ENCODE data around the gene GNA15. TPM values are rescaled to one million over a fixed set of nuclear protein-coding genes. Genes with fewer than 3 reads are reported as not detected.

GNA15 gene
- total and polyA plus RNA-seq, 9 donors, result 1.2 to 4.8 (median 1.4) TPM

DNA sequence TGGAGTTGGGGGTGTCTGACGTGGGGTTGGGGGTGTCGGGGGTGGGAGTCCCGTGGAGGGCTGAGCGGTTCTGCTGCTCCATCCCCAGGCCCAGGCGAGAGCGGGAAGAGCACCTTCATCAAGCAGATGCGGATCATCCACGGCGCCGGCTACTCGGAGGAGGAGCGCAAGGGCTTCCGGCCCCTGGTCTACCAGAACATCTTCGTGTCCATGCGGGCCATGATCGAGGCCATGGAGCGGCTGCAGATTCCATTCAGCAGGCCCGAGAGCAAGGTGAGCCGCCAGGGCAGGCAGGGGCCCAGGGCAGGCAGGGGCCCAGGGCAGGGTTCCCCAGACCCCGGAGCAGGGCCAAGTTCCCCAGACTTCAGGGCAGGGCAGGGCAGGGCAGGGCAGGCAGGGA, 12.7 kb downstream of the GNA15 start:
- no peak overlapping the region for H3K27ac ChIP-seq
- intact Hi-C loops (cut with DNase I), result no loop called here
- no peaks in the 10 kb centered on the region for H3K9me3 ChIP-seq
- H3K4me3 ChIP-seq, result no peak overlapping the region
- H3K27me3 ChIP-seq, result no peaks in the 10 kb centered on the region
- no peak for DNase-seq
- no peaks in the 10 kb centered on the region for H3K4me1 ChIP-seq (ENCODE audit: insufficient read depth)
- no peaks in the 10 kb centered on the region for H3K36me3 ChIP-seq
- 84 to 88% (median 86%) methylated on average over 18 to 20 of the region's 20 CpGs for WGBS, 3 donors
- TF ChIP-seq EP300 (IDR thresholded peaks at IDR 0.05) (no peak), POLR2A (IDR thresholded peaks at IDR 0.05) (no peak)

DNA sequence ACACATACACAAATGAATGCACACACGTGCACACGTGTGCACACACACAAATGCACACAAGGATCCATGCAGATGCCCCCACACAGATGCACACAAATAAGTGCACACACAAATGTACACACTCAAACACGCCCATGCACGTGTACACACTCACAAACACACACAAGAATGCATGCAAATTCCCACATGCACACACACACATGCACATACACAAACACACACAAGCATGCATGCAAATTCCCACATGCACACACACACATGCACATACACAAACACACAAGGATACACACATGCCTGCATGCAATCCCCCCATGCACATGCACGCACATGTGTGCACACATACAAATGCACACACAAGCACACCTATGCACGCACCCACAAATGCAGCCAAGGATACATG, 13.3 kb downstream of the GNA15 start:
- H3K4me3 ChIP-seq, result no peak overlapping the region
- WGBS, 3 donors, result 86 to 92% (median 88%) methylated on average over 6 of the region's 6 CpGs
- H3K27ac ChIP-seq, result no peak overlapping the region
- H3K9me3 ChIP-seq, result no peaks in the 10 kb centered on the region
- TF ChIP-seq, protein P1, sequence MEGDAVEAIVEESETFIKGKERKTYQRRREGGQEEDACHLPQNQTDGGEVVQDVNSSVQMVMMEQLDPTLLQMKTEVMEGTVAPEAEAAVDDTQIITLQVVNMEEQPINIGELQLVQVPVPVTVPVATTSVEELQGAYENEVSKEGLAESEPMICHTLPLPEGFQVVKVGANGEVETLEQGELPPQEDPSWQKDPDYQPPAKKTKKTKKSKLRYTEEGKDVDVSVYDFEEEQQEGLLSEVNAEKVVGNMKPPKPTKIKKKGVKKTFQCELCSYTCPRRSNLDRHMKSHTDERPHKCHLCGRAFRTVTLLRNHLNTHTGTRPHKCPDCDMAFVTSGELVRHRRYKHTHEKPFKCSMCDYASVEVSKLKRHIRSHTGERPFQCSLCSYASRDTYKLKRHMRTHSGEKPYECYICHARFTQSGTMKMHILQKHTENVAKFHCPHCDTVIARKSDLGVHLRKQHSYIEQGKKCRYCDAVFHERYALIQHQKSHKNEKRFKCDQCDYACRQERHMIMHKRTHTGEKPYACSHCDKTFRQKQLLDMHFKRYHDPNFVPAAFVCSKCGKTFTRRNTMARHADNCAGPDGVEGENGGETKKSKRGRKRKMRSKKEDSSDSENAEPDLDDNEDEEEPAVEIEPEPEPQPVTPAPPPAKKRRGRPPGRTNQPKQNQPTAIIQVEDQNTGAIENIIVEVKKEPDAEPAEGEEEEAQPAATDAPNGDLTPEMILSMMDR (IDR thresholded peaks at IDR 0.05), result no peak
- no peak for TF ChIP-seq POLR2A (IDR thresholded peaks at IDR 0.05)
- TF ChIP-seq EP300 (IDR thresholded peaks at IDR 0.05), result no peak
- H3K4me1 ChIP-seq (ENCODE audit: insufficient read depth), result no peaks in the 10 kb centered on the region
- H3K36me3 ChIP-seq, result no peaks in the 10 kb centered on the region
- DNase-seq, result no peak
- intact Hi-C loops (cut with DNase I), result no loop called here
- H3K27me3 ChIP-seq, result no peaks in the 10 kb centered on the region

DNA sequence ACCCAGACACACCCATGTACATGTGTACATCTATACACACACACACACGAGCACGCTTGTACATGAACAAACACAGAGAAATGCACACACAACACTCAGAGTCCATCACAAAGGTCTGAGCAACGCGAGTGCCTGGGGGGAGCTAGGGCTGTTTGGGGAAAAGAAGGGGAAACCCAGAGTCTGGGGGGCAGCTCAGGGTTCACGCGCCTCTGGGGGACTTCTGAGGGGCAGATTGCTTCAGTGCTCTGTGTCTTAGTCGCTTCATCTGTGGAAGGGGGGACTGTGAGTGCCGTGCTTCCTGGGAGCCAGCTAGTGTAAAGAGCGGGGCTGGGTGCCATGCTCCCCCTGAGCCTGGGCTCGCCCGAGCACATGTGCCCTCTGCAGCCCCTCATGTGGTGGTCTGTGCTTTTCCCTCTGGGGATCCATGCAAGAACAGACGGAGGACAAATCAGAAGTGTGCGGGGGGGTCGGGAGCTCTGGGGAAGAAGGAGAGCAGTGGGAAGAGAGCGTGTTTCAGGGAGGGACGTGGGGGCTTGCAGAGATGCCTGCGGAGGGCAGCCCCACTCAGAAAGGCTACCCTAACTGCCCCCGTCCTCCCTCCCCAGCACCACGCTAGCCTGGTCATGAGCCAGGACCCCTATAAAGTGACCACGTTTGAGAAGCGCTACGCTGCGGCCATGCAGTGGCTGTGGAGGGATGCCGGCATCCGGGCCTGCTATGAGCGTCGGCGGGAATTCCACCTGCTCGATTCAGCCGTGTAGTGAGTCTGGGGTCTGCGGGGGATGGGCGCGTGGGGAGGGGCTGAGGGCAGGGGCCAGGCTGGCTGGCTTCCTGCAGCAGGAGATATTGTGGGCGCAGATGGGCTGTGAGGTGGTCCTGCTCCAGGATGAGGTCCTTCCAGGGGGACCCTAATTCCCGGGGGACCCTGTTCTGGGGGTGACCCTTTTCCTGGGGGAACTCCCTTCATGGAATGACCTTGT, 14.0 kb downstream of the GNA15 start:
- DNase-seq, result no peak
- Histone ChIP-seq H3K36me3 (no peaks in the 10 kb centered on the region), H3K4me1 (ENCODE audit: insufficient read depth) (no peaks in the 10 kb centered on the region), H3K4me3 (no peak overlapping the region), H3K27me3 (no peaks in the 10 kb centered on the region), H3K9me3 (no peaks in the 10 kb centered on the region), H3K27ac (no peak overlapping the region)
- intact Hi-C loops (cut with DNase I), result loop anchor here in 1 of 4 donors (10.0 kb wide), 1 partner anchor 195 kb away; no protein-coding TSS in a partner anchor
- TF ChIP-seq POLR2A (IDR thresholded peaks at IDR 0.05) (no peak), EP300 (IDR thresholded peaks at IDR 0.05) (no peak)
- TF ChIP-seq, protein P1 (IDR thresholded peaks at IDR 0.05), result no peak
- WGBS, 3 donors, result 34 to 45% (median 38%) methylated on average over 34 to 35 of the region's 35 CpGs

DNA sequence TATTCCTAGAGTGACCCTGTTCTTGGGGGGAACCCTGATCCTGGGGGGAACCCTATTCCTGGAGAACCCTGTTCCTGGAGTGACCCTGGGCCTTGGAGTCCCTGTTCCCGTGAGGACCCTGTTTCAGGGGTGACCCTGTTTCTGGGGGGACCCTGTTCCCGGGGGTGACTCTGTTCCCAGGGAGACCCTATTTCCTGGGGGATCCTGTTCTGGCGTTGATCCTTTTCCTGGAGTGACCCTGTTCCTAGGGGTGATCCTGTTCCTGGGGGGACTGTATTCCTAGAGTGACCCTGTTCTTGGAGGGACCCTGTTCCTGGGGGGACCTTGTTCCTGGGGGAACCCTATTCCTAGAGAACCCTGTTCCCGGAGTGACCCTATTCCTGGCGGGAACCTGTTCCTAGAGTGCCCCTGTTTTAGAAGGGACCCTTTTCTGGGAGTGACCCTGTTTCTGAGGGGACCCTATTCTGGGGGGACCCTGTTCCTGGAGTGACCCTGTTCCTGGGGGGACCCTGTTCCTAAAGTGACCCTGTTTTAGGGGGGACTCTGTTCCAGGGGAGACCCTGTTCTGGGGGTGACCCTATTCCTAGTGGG, 15.0 kb downstream of the GNA15 start:
- intact Hi-C loops (cut with DNase I), result loop anchor here in 1 of 4 donors (10.0 kb wide), 1 partner anchor 196 kb away; no protein-coding TSS in a partner anchor
- 79 to 92% (median 86%) methylated on average over 5 of the region's 5 CpGs for WGBS, 3 donors
- H3K36me3 ChIP-seq, result no peaks in the 10 kb centered on the region
- no peak for DNase-seq
- H3K4me1 ChIP-seq (ENCODE audit: insufficient read depth), result no peaks in the 10 kb centered on the region
- no peak overlapping the region for H3K4me3 ChIP-seq
- H3K9me3 ChIP-seq, result no peaks in the 10 kb centered on the region
- H3K27ac ChIP-seq, result no peak overlapping the region
- no peaks in the 10 kb centered on the region for H3K27me3 ChIP-seq
- TF ChIP-seq EP300 (IDR thresholded peaks at IDR 0.05) (no peak), POLR2A (IDR thresholded peaks at IDR 0.05) (no peak)
- TF ChIP-seq, protein P1 (IDR thresholded peaks at IDR 0.05), result no peak
